Measurements from ENCODE around the gene OR2A25.

- no peak for TF ChIP-seq POLR2AphosphoS5 (IDR thresholded peaks at IDR 0.05; ENCODE audit: insufficient read depth in 1 of 2, low read depth in 1 of 2)
- TF ChIP-seq CTCF (IDR thresholded peaks at IDR 0.05), result no peak
- no peak for TF ChIP-seq POLR2A (IDR thresholded peaks at IDR 0.05)
Measured at GRCh38 chr7:144050093-144050492, 19.5 kb upstream of the OR2A25 start.

All from vagina (tissue), 2 donors.